D341Med (cell line): Measurements from ENCODE around the gene PCNX3.

Experiments used
- DNase-seq: peaks from one replicate; pipeline ENCODE4 v3.0.0; 2012; ENCODE audit warnings: low spot score

PCNX3 gene

DNA sequence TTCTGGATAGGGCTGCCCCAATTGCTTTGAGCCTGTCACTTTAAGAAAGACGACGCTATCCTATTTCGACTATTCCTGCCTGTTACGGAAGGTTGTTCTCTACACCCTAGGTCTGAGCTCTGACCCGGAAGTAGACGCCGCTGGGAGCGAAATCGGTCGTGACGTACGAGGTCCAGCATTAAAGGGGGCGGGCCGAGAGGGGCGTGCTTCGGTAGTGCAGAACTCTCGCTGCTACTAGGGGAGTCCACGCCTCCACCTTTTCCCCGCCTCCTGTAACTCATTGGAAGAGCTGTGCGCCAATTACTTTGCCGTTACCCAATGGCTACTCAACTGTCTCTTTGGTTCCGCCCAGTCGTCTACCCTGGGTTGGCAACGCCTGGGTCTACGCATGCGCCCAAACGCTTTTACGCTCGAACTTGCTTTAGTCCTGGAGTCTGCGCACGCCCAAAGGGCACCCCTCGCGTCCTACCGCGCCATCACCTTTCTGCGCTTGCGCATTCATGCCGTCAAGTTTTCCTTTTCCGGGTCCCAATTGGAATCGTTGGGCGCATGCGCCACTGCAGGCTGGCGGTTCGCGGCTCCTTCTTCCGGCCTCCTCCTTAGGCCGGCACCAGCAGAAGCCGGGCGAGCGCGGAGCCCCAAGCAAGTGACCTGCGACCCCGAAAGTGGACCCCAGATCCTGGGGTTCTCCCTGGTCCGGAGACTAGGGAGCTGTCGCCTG, at the start of gene PCNX3:
PCNX3 (plus strand) TSS at position 548 of the 721 bp plus-strand sequence. CDS start 536 bp downstream, outside the sequence.
- DNase-seq = peak; percentile 99

DNA sequence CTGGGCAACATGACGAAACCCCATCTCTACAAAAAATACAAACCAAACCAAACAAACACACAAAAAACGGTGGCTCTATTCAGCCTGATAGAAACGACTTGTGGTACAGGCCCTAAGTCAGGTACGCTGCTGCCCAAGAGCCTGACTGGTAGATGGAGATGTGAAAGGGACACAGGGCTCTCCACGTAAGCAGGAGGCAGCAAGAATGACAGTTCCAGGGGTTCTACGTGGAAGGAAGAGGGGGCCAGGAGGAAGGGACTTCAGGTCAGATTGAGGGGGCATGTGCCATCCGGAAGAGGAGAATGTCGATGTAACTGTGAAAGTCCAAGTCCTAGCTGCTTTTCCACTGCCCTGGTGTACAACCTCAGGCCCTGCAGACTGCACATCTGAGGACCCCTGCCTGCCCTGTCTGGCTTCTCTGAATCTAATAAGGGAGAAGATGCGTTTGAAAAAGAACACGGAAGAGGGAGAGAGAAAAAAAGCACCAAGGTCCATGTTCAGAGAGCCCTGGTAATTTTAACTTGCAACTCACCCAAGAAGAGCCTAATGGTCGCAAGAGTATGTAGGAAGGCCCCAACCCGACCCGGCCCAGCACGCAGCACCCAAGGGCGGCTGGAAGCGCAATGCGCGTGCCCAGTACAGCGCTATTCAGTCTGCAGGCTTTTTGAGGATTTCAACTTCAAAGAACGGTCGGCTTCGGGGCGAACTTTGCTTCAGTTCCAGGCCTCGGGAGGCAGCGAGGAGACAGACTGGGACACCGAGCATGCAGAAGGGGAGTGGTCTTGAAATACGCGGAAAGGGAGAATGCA, 46.2 kb upstream of the PCNX3 start:
- peak; percentile 68 for DNase-seq

DNA sequence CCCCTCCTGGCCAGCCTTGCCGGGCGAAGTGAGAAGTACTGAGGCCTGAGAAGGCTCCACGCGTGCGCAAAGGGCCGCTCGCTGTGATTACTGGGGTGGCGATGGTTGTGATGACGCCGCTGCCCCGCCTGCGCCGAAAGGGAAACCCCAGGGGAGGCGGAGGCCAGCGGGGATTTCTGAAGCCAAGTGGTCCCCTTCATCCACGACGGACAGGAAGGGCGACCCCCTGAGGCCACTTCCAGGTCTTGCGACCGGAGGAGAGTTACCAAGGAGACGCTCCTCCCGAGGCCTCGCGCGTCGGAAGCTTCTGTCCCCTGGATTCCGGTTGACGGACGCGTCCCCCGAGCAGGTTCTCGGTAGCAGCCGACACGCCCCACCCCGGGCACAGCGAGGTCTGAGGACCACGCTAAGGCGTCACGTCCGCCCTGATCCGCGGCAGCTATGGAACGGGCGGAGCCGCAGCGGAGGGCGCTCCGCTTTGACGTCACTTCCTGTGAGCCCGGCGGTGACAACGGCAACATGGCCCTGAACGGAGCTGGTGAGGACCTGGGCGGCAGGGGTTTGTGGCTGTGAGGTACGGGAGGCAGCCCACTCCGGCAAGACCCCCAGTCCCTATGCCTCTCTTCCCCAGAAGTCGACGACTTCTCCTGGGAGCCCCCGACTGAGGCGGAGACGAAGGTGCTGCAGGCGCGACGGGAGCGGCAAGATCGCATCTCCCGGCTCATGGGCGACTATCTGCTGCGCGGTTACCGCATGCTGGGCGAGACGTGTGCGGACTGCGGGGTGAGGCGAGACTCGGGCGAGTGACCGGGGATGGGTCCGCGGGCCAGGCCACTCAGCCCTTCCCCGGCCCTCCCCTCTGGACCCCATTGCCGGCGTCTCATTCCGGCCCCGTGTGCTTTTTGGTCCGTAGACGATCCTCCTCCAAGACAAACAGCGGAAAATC, 45.3 kb upstream of the PCNX3 start, which contains the start of gene ZNRD2:
ZNRD2 (plus strand) TSS at position 505 of the 946 bp plus-strand sequence; CDS start at position 520, 15 bp downstream.
- DNase-seq = peak; percentile 95

DNA sequence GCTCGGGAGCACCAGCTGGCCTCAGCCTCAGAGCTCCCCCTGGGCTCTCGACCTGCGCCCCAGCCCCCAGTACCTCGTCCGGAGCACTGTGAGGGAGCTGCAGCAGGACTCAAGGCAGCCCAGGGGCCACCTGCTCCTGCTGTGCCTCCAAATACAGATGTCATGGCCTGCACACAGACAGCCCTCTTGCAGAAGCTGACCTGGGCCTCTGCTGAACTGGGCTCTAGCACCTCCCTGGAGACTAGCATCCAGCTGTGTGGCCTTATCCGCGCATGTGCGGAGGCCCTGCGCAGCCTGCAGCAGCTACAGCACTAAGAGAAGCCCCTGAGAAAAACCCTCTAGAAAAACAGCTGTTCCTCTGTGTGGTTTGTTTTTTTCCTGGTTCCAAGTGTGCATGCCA, 44.2 kb upstream of the PCNX3 start:
- DNase-seq = no peak

DNA sequence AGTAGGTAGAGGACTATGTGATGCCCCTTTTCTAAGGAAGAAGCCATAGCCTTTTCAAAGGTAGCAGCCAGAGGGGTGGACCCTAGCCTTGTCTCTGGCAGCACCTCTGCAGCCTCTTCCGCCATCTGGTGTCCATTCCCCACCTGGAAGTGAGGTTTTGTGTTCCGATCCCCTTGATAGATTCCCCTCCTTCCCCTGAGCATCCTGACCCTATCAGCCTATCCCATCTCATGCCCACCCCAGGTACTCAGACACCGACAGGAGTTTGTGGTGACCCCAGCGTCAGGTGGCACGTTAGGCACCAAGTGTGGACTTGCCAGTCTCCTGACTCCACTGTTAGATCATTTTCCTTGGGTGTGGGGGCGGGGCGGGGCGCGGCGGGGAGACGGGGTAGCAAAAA, 43.6 kb upstream of the PCNX3 start:
- no peak for DNase-seq

DNA sequence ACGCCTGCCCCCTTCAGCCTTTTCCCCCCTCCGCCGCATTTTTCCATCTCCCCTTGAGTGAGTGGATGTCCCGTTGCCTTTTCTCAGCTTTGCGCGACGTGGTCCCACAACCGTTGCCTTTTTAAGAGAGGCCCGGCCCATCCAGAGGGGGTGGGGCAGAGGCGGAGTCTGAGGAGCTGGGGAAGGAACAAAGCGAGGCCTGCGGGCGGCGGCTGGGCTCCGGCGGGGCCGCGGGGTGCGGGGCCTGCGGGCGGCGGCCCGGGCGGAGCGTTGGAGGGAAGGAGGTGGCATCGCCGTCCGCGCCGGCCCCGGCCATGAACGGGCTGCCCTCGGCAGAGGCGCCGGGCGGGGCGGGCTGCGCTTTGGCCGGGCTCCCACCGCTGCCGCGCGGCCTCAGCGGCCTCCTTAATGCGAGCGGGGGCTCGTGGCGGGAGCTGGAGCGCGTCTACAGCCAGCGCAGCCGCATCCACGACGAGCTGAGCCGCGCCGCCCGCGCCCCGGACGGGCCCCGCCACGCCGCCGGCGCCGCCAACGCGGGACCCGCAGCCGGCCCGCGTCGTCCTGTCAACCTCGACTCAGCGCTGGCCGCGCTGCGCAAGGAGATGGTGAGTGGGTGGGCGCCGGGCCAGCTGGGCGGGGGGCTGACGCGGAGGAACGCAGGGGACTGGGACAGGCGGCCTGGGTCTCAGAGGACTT, 43.1 kb upstream of the PCNX3 start, which contains the start of gene FAM89B:
FAM89B (plus strand) TSS at position 183 of the 696 bp plus-strand sequence; CDS start at position 315, 132 bp downstream.
- peak; percentile 87 for DNase-seq

DNA sequence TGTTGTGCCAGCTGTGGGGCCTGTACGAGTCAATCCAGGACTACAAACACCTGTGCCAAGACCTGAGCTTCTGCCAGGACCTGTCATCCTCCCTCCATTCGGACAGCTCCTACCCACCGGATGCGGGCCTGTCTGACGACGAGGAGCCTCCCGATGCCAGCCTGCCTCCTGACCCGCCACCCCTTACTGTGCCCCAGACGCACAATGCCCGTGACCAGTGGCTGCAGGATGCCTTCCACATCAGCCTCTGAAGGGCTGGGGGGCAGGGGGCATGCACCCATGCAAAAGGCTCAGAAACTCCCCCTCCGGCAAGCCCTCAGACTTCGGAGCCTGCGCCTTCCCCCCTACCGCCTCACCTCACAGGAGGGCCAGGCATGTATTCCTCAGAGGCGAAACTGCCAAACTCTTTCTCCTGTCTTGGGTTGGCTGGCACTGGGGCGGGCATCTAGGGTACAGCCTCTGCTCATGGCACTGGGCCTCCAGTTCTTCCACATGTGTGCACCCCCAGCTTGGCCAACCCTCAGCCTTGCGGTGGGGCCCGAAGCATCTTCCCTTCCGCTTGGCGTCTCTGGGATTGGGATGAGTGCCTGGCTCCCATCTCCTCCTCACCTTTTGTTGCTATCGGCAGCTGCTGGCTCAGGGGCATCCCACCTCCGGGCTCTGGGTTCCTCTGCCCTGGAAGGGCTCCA, 42.0 kb upstream of the PCNX3 start:
- DNase-seq = no peak

DNA sequence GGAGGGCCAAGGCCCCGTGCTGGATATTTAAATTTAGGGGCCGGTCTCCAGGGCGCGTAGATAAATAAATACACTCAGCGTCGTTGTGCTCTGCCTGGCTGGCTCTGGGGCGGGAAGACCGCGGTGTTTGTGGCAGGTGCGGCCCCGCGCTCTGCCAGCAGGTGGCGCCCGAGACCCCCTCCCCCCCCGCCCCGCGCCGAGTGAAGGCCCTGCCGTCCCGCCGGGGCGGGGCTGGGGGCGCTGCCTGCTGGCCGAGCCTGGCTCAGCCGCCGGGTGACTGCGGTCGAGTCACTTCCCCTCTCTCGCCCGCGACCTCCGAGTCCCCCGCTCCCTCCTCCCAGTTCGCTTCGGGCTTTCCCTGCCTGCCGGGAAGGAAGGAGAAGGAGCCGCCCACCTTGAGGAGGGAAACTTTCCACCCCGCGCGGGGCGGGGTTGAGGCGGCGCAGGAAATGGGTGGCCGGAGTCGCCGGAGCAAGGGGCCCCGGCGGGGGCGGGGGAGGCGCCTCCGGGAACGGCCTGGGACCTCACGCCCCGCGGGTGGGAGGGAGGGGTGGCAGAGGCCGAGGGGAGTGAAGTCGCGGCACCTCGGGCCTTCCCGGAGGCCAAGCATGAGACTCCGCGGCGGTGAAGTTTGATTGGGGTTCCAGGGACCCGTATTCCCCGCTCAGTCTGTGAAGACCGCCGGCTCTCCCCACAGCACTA, 41.3 kb upstream of the PCNX3 start:
- DNase-seq = peak; percentile 94

DNA sequence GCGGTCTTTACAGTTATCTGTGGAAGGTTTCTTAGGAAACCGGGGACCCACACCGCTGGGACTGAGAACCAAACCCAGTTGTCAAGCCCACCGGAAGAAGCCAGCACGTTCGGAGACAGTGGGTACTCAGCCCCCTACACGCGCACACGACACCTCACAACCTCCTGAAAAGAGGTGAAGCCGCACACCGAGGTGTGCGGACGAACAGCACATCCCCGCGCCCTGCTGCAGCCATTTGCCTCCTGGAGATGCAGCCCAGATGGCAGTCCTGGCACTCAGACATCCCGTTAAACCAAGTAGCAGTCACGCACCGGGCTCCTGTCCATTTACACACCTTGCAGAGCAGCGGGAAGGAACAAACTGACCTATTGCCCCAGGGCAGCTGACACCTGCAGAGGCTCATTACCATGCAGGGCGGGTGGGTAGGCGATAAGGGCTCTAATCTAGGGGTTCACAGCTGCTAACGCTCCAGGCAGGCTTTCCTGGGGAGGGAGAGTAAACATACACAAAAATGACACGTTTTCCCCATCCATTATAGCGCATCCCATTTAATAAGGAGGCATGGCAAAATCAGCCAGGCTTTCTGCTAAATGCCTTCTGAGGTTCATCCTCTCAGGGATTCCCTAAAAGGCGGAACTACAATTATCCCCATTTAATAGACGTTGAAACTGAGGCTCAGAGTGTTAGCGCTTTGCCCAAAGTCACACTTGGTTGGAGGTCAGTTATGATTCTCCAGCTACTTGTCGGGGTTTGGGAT, 40.6 kb upstream of the PCNX3 start:
- no peak for DNase-seq

DNA sequence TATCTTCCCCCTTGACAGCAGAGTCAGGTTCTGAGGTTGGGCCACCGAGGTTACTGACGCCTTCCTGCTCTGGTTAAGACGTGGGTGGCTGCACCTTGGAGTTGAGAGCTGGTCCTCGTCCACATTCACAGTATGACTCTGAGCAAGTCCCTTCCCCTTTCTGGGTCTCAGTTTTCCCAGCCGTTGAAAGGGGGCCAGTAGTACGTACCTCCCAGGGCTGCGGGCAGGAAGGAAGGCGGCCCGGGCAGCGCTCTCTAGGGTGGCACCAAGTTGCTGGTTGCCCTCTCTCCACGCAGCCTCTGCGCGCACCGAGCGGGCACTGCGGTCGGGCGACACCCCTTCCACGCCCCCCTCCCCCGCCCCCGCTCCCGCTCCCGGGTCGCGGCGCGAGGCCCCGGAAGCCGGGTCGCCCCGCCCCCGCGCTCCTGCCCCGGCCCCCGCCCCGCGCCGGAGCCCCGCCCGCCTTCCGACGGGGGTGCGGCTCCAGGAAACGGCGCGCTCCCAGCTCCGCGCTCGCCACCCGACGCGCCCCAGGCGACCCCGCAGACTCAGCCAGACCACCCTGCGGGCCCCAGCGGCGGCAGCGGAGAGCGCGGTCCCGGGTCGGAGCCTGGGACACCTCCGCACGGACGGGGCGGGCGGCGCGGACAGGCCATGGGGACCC, 39.9 kb upstream of the PCNX3 start, which contains the start of gene EHBP1L1:
EHBP1L1 (plus strand) TSS at position 486 of the 664 bp plus-strand sequence. CDS start 250 bp downstream, outside the sequence.
- DNase-seq = peak; percentile 72

DNA sequence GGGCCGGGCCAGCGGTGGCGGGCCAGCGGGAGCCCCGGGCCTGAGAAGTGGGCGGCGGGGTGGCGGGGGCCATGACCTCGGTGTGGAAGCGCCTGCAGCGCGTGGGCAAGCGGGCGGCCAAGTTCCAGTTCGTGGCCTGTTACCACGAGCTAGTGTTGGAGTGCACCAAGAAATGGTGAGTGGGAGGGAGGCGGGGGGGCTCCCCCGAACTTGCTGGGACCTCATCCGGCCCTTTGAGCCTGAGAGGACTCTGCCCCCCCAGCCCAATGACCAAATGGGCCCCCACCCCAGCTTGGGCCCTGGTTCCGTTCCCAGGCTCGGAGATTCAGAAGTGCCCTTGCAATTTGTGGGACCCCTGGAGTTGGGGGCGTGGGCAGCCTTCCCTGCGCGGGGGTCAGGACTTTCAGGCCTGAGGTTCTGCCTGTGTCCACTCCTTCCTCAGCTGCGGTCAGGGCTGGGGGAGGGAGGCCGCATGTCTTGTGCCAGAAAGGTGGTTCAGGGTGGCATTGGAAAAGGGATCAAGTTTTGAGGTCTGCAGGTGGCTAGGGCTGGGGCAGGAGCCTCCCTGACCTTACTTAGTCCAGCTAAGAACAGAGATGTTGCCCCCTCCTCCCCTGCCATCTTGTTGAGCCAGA, 39.2 kb upstream of the PCNX3 start:
- no peak for DNase-seq

DNA sequence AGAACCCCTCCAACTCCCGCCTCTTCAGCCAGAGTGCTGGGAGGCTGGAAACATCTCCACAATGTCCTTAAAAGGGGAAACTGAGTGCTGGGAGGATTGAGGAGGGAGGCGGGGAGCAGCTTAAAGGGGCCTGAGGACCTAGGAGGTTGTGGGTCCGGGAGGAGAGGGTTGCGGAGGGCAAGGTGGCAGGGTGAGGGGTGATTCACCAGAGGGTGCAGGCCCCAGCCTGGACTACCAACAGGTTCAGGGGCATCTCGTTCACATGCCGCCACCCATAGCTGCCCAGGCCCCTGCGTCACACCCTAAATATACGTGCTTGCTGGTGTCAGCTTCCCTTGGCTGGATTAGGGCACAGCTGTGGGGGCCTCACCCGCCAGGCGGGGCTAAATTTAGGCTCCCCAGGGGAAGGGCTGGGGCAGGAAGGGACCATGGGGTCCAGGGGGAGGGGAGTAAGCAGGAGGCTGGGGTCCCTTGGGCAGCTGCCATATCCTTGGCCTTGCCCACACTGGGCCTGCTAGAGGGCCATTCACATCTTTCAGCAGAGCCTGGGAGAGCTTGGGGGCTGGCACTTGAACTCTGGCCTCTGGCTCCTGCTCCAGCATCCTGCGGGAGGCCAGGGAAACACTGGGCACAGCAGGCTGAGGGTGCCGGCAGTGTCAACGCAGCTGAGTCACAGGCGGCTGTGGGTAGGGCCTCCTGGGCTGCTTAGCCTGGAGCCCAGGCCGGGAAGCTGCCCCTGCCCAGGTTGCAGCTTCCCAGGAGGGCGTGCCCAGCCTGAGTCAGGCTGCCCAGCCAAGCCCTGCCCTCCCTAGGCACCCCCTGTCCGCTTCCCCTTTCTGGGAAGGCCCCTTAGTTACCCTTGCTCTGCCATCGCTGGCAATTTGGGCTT, 38.5 kb upstream of the PCNX3 start:
- DNase-seq = no peak

DNA sequence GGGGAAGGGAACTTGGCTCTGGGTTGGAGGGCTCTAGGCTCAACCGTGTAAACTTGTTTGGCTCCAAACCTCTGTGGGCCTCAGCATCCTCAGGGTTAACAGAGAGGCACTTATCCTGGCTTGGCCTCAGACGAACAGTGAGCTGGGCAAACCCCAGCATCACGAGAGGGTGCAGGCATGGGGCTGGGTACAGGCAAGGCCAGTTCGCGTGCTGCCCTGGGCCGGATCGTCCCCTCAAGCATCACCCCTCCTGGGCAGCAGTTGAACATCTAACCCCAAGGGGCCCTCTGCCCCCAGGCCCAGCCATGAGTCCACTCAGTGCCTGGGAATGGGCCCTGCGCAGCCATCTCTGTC, 37.8 kb upstream of the PCNX3 start:
- no peak for DNase-seq

DNA sequence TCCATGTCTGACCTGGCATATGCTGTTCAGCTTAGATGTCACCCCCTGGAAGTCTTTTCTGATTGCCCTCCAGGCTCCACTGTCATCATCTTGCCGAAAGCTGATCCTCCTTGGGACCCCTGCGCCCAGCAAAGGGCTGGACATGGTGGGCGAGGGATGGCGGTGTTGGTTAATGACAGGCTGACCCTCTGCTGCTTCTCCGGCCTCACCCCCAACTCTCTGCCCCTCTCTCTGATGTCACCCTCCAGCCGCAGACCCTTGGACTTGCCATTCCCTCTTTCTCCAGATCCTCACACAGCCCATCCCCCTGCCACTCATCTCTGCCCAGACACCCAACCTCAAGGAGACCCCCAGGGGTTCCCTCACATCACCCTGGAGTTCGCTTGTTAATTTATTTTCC, 37.4 kb upstream of the PCNX3 start:
- no peak for DNase-seq

DNA sequence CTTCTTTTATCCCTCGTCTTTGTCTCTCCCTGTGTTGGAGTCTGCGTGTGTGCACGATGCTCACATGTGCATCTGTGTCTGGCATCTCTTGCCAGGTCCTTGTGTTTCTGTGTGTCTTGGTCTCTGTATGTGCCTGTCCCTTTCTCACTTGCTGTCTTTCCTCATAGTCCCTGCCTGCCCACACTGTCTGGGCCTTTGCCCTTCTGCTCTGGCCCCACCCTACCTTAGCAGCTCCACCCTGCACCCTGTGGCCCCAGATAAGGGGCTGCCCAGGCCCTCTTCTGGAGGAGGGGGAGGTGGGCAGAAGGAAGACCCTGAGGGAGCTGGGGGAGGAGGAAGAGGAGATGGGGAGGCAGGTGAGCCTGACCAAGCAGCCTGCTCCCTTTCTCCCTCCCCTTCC, 36.9 kb upstream of the PCNX3 start:
- DNase-seq = no peak

DNA sequence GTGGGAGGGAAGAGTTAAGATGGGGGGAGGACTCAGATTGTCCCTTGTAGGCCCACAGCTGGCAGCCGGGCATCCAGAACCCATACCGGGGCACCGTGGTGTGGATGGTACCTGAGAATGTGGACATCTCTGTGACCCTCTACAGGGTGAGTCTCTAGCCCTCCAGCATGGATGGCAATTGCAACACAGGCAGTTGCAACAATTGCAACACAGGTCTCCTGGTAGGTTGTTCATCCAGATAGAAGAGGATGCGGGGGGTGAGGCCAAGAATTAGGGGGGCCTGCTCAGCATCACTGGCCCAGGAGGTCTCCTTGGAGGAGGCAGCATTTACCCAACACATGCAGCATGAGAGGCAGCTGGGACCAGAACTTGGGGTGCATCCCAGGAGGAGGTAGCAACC, 36.3 kb upstream of the PCNX3 start:
- no peak for DNase-seq

DNA sequence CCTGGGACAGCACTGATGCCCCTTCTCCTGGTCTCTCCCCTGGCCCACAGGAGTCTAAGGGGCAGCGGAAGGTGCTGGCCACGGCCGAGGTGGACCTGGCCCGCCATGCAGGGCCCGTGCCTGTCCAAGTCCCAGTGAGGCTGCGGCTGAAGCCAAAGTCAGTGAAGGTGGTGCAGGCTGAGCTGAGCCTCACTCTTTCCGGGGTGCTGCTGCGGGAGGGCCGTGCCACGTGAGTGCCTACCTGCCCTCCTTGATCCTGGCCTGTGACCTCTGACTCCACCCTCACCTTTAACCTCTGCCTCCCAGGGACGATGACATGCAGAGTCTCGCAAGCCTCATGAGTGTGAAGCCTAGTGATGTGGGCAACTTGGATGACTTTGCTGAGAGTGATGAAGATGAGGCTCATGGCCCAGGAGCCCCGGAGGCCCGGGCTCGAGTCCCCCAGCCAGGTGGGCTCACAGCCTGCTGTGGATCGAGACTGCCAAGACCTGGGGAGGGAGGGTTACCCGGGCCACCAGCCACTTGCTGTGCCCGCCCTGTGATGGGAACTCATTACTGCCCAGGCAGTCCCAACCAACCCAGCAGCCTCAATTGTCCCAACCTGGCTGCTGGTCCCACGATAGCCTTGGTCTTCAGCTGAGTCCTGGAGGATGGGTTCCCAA, 35.4 kb upstream of the PCNX3 start:
- no peak for DNase-seq
